ENCODE measurements around the gene MAP3K19. TPM values are rescaled to one million over a fixed set of nuclear protein-coding genes. Genes with fewer than 3 reads are reported as not detected.
"Not testable (repeated sequence)": the region's sequence is repeated elsewhere in the genome, so short reads cannot be mapped to it uniquely, and the experiment has no call there.

MAP3K19 gene
- total and polyA plus RNA-seq, 5 donors from 2014 or later = not detected

DNA sequence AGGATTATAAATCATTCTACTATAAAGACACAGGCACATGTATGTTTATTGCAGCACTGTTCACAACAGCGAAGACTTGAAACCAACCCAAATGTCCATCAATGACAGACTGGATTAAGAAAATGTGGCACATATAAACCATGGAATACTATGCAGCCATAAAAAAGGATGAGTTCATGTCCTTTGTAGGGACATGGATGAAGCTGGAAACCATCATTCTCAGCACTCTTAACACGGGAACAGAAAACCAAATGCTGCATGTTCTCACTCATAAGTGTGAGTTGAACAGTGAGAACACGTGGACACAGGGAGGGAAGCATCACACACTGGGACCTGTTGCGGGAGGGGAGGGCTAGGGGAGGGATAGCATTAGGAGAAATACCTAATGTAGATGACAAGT is 42.4 kb upstream of the MAP3K19 start:
- not testable (repeated sequence) for H3K4me3 ChIP-seq (ENCODE audit: low read depth, low read length); H3K27me3 Mint-ChIP-seq; H3K9me3 Mint-ChIP-seq; H3K4me3 Mint-ChIP-seq; H3K27me3 ChIP-seq (ENCODE audit: control insufficient read depth, insufficient read depth, low read length); ATAC-seq (ENCODE audit: low read depth in 2 of 2); H3K4me1 ChIP-seq (ENCODE audit: control insufficient read depth, insufficient read depth, low read length, poor library complexity, severe bottlenecking); DNase-seq; H3K27ac ChIP-seq (ENCODE audit: insufficient read depth, low read length, poor library complexity, severe bottlenecking); H3K27ac Mint-ChIP-seq; H3K9me3 ChIP-seq (ENCODE audit: control insufficient read depth in 2 of 2, low read length in 2 of 2)
- peaks cover 46% of the 10 kb centered on the region for H3K36me3 Mint-ChIP-seq
- peaks cover 36% of the 10 kb centered on the region for H3K36me3 ChIP-seq (ENCODE audit: control insufficient read depth, insufficient read depth, low read length)
- H3K4me1 Mint-ChIP-seq = peaks cover 23 to 34% (median 27%) of the 10 kb centered on the region in 4 donors

DNA sequence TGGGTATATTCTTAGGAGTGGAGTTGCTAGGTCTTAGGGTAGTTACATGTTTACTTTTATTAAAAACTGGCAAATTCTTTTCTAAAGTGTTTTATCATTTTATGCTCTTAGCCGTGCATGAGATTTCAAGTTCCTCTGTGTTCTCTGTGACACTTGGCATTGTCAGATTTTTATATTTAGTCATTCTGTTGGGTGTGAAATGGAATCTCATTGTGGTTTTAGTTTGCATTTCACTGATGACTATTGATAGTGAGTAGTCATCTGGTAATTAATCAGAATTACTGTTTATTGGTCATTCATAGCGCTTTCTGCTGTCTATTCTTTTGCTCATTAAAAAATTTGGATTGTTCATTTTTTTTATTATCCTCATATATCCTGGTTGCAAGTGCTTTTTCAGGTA is 39.0 kb upstream of the MAP3K19 start:
- Mint-ChIP-seq H3K9me3 (peaks cover 0 to 7% (median 3%) of the 10 kb centered on the region in 7 donors), H3K27me3 (no peaks in the 10 kb centered on the region), H3K27ac (peak overlapping the region in 1 of 3 donors; percentile 49), H3K4me3 (no peak overlapping the region), H3K36me3 (peaks cover 33% of the 10 kb centered on the region), H3K4me1 (peaks cover 25 to 36% (median 33%) of the 10 kb centered on the region in 4 donors)
- Histone ChIP-seq H3K9me3 (ENCODE audit: control insufficient read depth in 2 of 2, low read length in 2 of 2) (no peaks in the 10 kb centered on the region), H3K4me1 (ENCODE audit: control insufficient read depth, insufficient read depth, low read length, poor library complexity, severe bottlenecking) (no peaks in the 10 kb centered on the region), H3K4me3 (ENCODE audit: low read depth, low read length) (no peak overlapping the region), H3K27ac (ENCODE audit: insufficient read depth, low read length, poor library complexity, severe bottlenecking) (no peak overlapping the region), H3K27me3 (ENCODE audit: control insufficient read depth, insufficient read depth, low read length) (no peaks in the 10 kb centered on the region), H3K36me3 (ENCODE audit: control insufficient read depth, insufficient read depth, low read length) (peaks cover 14% of the 10 kb centered on the region)
- no peak for DNase-seq
- ATAC-seq (ENCODE audit: low read depth in 2 of 2) = no peak

DNA sequence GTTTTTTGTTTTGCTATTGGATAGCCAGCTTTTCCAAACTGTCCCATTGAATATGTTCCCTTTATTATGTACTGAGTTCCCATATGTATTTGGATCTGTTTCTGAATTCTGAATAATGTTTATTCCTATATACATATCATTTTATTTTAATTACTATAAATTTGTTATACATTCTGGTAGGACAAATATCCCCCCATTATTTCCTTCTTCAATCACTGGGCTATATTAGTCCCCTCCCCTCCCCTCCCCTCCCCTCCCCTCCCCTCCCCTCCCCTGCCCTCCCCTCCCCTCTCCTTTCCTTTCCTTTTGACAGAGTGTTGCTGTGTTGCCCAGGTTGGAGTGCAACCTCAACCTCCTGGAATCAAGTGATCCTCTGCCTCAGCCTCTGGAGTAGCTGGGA is 31.2 kb upstream of the MAP3K19 start:
- H3K4me3 ChIP-seq (ENCODE audit: low read depth, low read length) = no peak overlapping the region
- Mint-ChIP-seq H3K4me1 (peaks cover 27 to 35% (median 32%) of the 10 kb centered on the region in 4 donors), H3K9me3 (peaks cover 0 to 4% (median 0%) of the 10 kb centered on the region in 7 donors), H3K27me3 (no peaks in the 10 kb centered on the region), H3K27ac (no peak overlapping the region), H3K4me3 (no peak overlapping the region), H3K36me3 (peaks cover 37% of the 10 kb centered on the region)
- ATAC-seq (ENCODE audit: low read depth in 2 of 2) (no peak), DNase-seq (no peak)
- H3K4me1 ChIP-seq (ENCODE audit: control insufficient read depth, insufficient read depth, low read length, poor library complexity, severe bottlenecking) = no peaks in the 10 kb centered on the region
- no peak overlapping the region for H3K27ac ChIP-seq (ENCODE audit: insufficient read depth, low read length, poor library complexity, severe bottlenecking)
- H3K9me3 ChIP-seq (ENCODE audit: control insufficient read depth in 2 of 2, low read length in 2 of 2) = no peaks in the 10 kb centered on the region
- H3K36me3 ChIP-seq (ENCODE audit: control insufficient read depth, insufficient read depth, low read length) = peaks cover 11% of the 10 kb centered on the region
- H3K27me3 ChIP-seq (ENCODE audit: control insufficient read depth, insufficient read depth, low read length) = no peaks in the 10 kb centered on the region

DNA sequence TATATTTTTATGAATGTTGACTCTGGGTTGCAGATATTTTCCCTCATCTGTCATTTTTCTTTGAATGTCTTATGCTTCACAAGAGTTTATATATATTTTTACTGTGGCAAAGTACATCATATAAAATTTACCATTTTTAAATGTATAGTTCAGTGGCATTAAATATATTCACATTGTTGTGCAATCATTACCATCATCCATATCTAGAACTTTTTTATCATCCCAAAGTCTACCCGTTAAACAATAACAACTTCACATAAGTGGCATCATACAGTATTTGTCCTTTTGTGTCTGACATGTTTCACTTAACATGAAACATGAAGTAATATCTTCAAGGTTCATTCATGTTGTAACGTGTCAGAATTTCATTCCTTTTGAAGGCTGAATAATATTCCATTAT is 29.3 kb upstream of the MAP3K19 start:
- no peak overlapping the region for H3K27ac ChIP-seq (ENCODE audit: insufficient read depth, low read length, poor library complexity, severe bottlenecking)
- no peak for DNase-seq
- H3K27me3 ChIP-seq (ENCODE audit: control insufficient read depth, insufficient read depth, low read length) = no peaks in the 10 kb centered on the region
- H3K36me3 ChIP-seq (ENCODE audit: control insufficient read depth, insufficient read depth, low read length) = peaks cover 8% of the 10 kb centered on the region
- Mint-ChIP-seq H3K27me3 (no peaks in the 10 kb centered on the region), H3K27ac (no peak overlapping the region), H3K9me3 (peaks cover 0 to 8% (median 5%) of the 10 kb centered on the region in 7 donors), H3K4me3 (no peak overlapping the region), H3K36me3 (peaks cover 42% of the 10 kb centered on the region), H3K4me1 (peaks cover 30 to 41% (median 32%) of the 10 kb centered on the region in 4 donors)
- peaks cover 6% of the 10 kb centered on the region for H3K4me1 ChIP-seq (ENCODE audit: control insufficient read depth, insufficient read depth, low read length, poor library complexity, severe bottlenecking)
- ATAC-seq (ENCODE audit: low read depth in 2 of 2) = no peak
- no peak overlapping the region for H3K4me3 ChIP-seq (ENCODE audit: low read depth, low read length)
- H3K9me3 ChIP-seq (ENCODE audit: control insufficient read depth in 2 of 2, low read length in 2 of 2) = peaks cover 11 to 16% of the 10 kb centered on the region in 2 experiments

DNA sequence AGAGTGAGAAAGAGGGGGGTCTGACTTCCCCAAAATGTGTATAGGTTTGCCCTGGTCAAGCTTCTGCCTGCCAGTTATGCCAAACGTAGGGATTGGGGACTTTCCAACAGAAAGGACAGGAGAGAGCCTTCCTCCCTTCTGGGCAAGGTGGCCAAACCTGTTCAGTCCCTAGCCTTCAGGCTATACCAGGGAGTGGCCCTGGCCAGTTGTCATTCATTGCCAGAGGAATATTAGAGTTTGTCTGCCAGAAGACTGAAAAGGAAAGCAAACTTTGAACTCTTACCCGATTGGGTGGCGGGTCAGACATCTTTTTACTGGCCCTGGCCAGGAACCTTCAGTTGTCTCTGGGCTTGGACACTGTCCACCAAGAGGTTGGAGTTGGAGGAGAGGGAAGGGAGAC is 27.0 kb upstream of the MAP3K19 start:
- Histone ChIP-seq H3K4me1 (ENCODE audit: control insufficient read depth, insufficient read depth, low read length, poor library complexity, severe bottlenecking) (peaks cover 6% of the 10 kb centered on the region), H3K36me3 (ENCODE audit: control insufficient read depth, insufficient read depth, low read length) (peaks cover 13% of the 10 kb centered on the region), H3K9me3 (ENCODE audit: control insufficient read depth in 2 of 2, low read length in 2 of 2) (peaks cover 14 to 20% of the 10 kb centered on the region in 2 experiments), H3K27ac (ENCODE audit: insufficient read depth, low read length, poor library complexity, severe bottlenecking) (no peak overlapping the region), H3K4me3 (ENCODE audit: low read depth, low read length) (no peak overlapping the region), H3K27me3 (ENCODE audit: control insufficient read depth, insufficient read depth, low read length) (no peaks in the 10 kb centered on the region)
- Mint-ChIP-seq H3K27me3 (no peaks in the 10 kb centered on the region), H3K27ac (peak overlapping the region in 2 of 3 donors; percentile 6 to 12), H3K4me1 (peaks cover 23 to 41% (median 27%) of the 10 kb centered on the region in 4 donors), H3K4me3 (no peak overlapping the region), H3K36me3 (peaks cover 43% of the 10 kb centered on the region), H3K9me3 (peaks cover 0 to 9% (median 5%) of the 10 kb centered on the region in 7 donors)
- ATAC-seq (ENCODE audit: low read depth in 2 of 2) (no peak), DNase-seq (no peak)

DNA sequence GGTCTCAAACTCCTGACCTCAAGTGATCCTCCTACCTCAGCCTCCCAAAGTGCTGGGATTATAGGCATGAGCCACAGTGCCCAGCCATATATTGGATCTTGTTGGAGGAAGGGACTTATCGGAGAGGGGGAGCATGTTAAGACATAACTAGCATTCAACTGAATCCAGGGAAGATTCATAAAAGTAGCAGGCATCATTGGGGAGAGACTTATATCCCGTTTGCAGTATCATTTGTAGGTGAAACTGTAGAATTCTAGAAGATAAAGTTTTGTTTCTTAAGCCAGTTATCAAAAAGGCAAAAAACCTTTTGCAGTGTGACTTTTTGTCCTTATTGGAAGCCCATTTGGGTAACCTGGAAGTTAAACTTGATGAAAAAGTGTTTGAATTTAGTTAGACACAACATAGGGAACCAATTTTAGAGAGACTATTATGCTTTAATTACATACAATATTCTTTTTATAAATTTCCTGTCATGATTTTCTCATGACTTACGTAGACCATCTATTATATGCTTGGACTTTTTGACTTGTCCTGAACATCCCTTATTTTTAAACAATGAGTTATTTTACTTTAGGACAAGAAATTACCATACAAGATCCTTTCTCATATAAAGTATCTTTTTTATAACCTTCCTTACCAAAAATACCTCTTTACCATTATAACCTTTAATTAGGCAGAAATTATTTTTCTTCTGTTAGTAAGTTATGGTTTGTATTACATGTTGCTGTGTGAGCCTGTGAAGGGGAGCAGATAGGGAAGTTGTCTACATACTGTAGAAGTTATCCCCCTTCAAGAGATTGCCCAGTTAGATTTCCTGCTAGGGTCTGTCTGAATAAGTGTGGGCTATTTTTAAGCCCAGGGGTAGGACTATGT is 25.1 kb upstream of the MAP3K19 start:
- H3K4me1 Mint-ChIP-seq = peaks cover 25 to 46% (median 31%) of the 10 kb centered on the region in 4 donors
- ATAC-seq (ENCODE audit: low read depth in 2 of 2) = no peak
- H3K27me3 ChIP-seq (ENCODE audit: control insufficient read depth, insufficient read depth, low read length) = no peaks in the 10 kb centered on the region
- H3K27ac Mint-ChIP-seq = peak overlapping the region in 1 of 3 donors; percentile 20
- peaks cover 0 to 8% (median 5%) of the 10 kb centered on the region in 7 donors for H3K9me3 Mint-ChIP-seq
- peaks cover 42% of the 10 kb centered on the region for H3K36me3 Mint-ChIP-seq
- H3K27me3 Mint-ChIP-seq = no peaks in the 10 kb centered on the region
- peak in 1 of 3 donors; percentile 11 for DNase-seq
- no peak overlapping the region for H3K27ac ChIP-seq (ENCODE audit: insufficient read depth, low read length, poor library complexity, severe bottlenecking)
- H3K9me3 ChIP-seq (ENCODE audit: control insufficient read depth in 2 of 2, low read length in 2 of 2) = peaks cover 14 to 20% of the 10 kb centered on the region in 2 experiments
- peaks cover 18% of the 10 kb centered on the region for H3K36me3 ChIP-seq (ENCODE audit: control insufficient read depth, insufficient read depth, low read length)
- no peak overlapping the region for H3K4me3 ChIP-seq (ENCODE audit: low read depth, low read length)
- H3K4me1 ChIP-seq (ENCODE audit: control insufficient read depth, insufficient read depth, low read length, poor library complexity, severe bottlenecking) = peaks cover 6% of the 10 kb centered on the region
- no peak overlapping the region for H3K4me3 Mint-ChIP-seq

DNA sequence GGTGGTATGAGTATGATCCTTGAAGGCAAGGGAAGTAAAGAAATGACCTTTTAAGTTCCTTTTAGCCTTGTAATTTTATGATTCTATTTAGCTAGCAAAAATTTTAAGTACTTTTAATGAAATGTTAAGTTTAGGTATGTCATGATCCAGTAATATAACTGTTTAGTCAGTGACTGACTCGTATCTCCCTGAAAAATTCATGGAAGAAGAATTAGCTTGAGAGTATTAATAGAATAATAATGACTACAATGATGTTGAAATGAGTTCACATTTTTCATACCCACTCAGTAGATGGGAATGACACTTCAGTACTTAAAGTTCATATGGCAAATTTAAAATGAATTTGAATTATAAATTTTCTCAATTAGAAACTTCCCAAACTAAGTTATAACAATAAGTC is 19.5 kb upstream of the MAP3K19 start:
- H3K4me3 ChIP-seq (ENCODE audit: low read depth, low read length) = no peak overlapping the region
- no peak for ATAC-seq (ENCODE audit: low read depth in 2 of 2)
- peaks cover 40 to 65% (median 50%) of the 10 kb centered on the region in 4 donors for H3K4me1 Mint-ChIP-seq
- no peaks in the 10 kb centered on the region for H3K27me3 Mint-ChIP-seq
- no peak overlapping the region for H3K27ac Mint-ChIP-seq
- DNase-seq = no peak
- no peak overlapping the region for H3K27ac ChIP-seq (ENCODE audit: insufficient read depth, low read length, poor library complexity, severe bottlenecking)
- H3K36me3 Mint-ChIP-seq = peaks cover 55% of the 10 kb centered on the region
- peaks cover 5 to 6% of the 10 kb centered on the region in 2 experiments for H3K9me3 ChIP-seq (ENCODE audit: control insufficient read depth in 2 of 2, low read length in 2 of 2)
- peaks cover 36% of the 10 kb centered on the region for H3K36me3 ChIP-seq (ENCODE audit: control insufficient read depth, insufficient read depth, low read length)
- no peaks in the 10 kb centered on the region for H3K27me3 ChIP-seq (ENCODE audit: control insufficient read depth, insufficient read depth, low read length)
- H3K4me1 ChIP-seq (ENCODE audit: control insufficient read depth, insufficient read depth, low read length, poor library complexity, severe bottlenecking) = no peaks in the 10 kb centered on the region
- peak overlapping the region in 1 of 4 donors; percentile 15 for H3K4me3 Mint-ChIP-seq
- H3K9me3 Mint-ChIP-seq = peaks cover 0 to 1% (median 0%) of the 10 kb centered on the region in 7 donors
